DOHH2 (cell line): ENCODE results near the gene SLC44A2.

ENCODE experiments used
- H3F3A ChIP-seq: fragments of 200-600 bp; sonication (generic), shearing (Covaris generic); 2 replicates; pipeline ENCODE4 v1.6.0; 2016; ENCODE audit warnings: antibody characterized with exemption, mild to moderate bottlenecking; ENCODE audit not compliant: control insufficient read depth, insufficient read depth
- H3K27ac ChIP-seq: fragments of 200-600 bp; sonication (generic); 2 replicates; pipeline ENCODE4 v1.5.1; 2014; ENCODE audit warnings: low read depth, mild to moderate bottlenecking, low read length, moderate library complexity
- H3K27me3 ChIP-seq: fragments of 200-600 bp; sonication (generic); 2 replicates; pipeline ENCODE4 v1.6.1; 2014; ENCODE audit warnings: mild to moderate bottlenecking, low read length, mixed read lengths; ENCODE audit not compliant: control insufficient read depth
- H3K36me3 ChIP-seq: fragments of 200-600 bp; sonication (generic); 2 replicates; pipeline ENCODE4 v1.6.1; 2014; ENCODE audit warnings: mild to moderate bottlenecking, low read length, moderate library complexity, mixed read lengths; ENCODE audit not compliant: control insufficient read depth
- H3K4me1 ChIP-seq: fragments of 200-600 bp; sonication (generic); 2 replicates; pipeline ENCODE4 v1.6.1; 2014; ENCODE audit warnings: mild to moderate bottlenecking, low read length, mixed read lengths; ENCODE audit not compliant: control insufficient read depth
- H3K4me2 ChIP-seq: fragments of 200-600 bp; sonication (generic); 2 replicates; pipeline ENCODE4 v1.6.0; 2014; ENCODE audit warnings: mild to moderate bottlenecking, low read length, moderate library complexity
- H3K4me3 ChIP-seq: fragments of 200-600 bp; sonication (generic); 2 replicates; pipeline ENCODE4 v1.5.1; 2014; ENCODE audit warnings: mild to moderate bottlenecking, low read length, mixed read lengths
- H3K79me2 ChIP-seq: fragments of 200-600 bp; sonication (generic); 2 replicates; pipeline ENCODE4 v1.6.1; 2014; ENCODE audit warnings: mild to moderate bottlenecking, low read length, mixed read lengths; ENCODE audit not compliant: control insufficient read depth
- H3K9me2 ChIP-seq: fragments of 200-600 bp; sonication (generic); replicated peaks from 2 replicates; pipeline ENCODE4 v1.6.1; 2014; ENCODE audit warnings: mild to moderate bottlenecking, low read length, mixed read lengths; ENCODE audit not compliant: control insufficient read depth
- H3K9me3 ChIP-seq: fragments of 200-600 bp; sonication (generic); 2 replicates; pipeline ENCODE4 v1.6.1; 2014; ENCODE audit warnings: antibody characterized with exemption, low read length, mixed read lengths; ENCODE audit not compliant: control insufficient read depth, insufficient read depth
- H4K20me1 ChIP-seq: fragments of 200-600 bp; sonication (generic); 2 replicates; pipeline ENCODE4 v1.6.0; 2014; ENCODE audit warnings: low read depth, mild to moderate bottlenecking, antibody characterized with exemption, low read length, moderate library complexity; ENCODE audit not compliant: control insufficient read depth, insufficient read depth
- CTCF ChIP-seq: fragments of 200-600 bp; sonication (generic); IDR thresholded peaks from one replicate; pipeline ENCODE4 v1.5.1; 2014; ENCODE audit warnings: antibody characterized with exemption, mild to moderate bottlenecking, low read depth, low read length; ENCODE audit not compliant: poor library complexity, severe bottlenecking
- EZH2phosphoT487 ChIP-seq: fragments of 200-600 bp; sonication (generic); IDR thresholded peaks from 2 replicates; pipeline ENCODE4 v1.6.1; 2017; ENCODE audit warnings: borderline replicate concordance, mild to moderate bottlenecking, antibody characterized with exemption, low read length, moderate library complexity, mixed read lengths

Gene SLC44A2

GRCh38 chr19:10602330-10603083, 22.8 kb upstream of the SLC44A2 start:
- Histone ChIP-seq H4K20me1 (no peaks in the 10 kb centered on the region), H3K36me3 (peaks cover 12% of the 10 kb centered on the region; the same call in 1 of the 2 replicates), H3F3A (peaks cover 18% of the 10 kb centered on the region), H3K4me2 (peak overlapping the region; percentile 89), H3K4me3 (peak overlapping the region; percentile 93), H3K27me3 (peaks cover 15% of the 10 kb centered on the region), H3K27ac (peak overlapping the region; percentile 94), H3K79me2 (peaks cover 49% of the 10 kb centered on the region), H3K9me2 (no peaks in the 10 kb centered on the region), H3K4me1 (peaks cover 24% of the 10 kb centered on the region), H3K9me3 (no peaks in the 10 kb centered on the region)
- TF ChIP-seq EZH2phosphoT487 (no peak), CTCF (no peak)

GRCh38 chr19:10603084-10603872, 22.1 kb upstream of the SLC44A2 start:
- H3K9me3 ChIP-seq: no peaks in the 10 kb centered on the region
- no peaks in the 10 kb centered on the region for H4K20me1 ChIP-seq
- peaks cover 12% of the 10 kb centered on the region; the same call in 1 of the 2 replicates for H3K36me3 ChIP-seq
- TF ChIP-seq EZH2phosphoT487: no peak
- TF ChIP-seq CTCF: no peak
- H3F3A ChIP-seq: peaks cover 12% of the 10 kb centered on the region
- H3K9me2 ChIP-seq: no peaks in the 10 kb centered on the region
- peak overlapping the region; percentile 89 for H3K4me2 ChIP-seq
- peaks cover 13% of the 10 kb centered on the region for H3K27me3 ChIP-seq
- peaks cover 52% of the 10 kb centered on the region for H3K79me2 ChIP-seq
- peak overlapping the region; percentile 93 for H3K4me3 ChIP-seq
- H3K4me1 ChIP-seq: peaks cover 24% of the 10 kb centered on the region
- H3K27ac ChIP-seq: peak overlapping the region; percentile 94

- TF ChIP-seq CTCF (no peak), EZH2phosphoT487 (no peak)
- peak overlapping the region; percentile 94 for H3K27ac ChIP-seq
- H3K79me2 ChIP-seq: peaks cover 56% of the 10 kb centered on the region
- H3K4me2 ChIP-seq: peak overlapping the region; percentile 89
- H3K9me2 ChIP-seq: no peaks in the 10 kb centered on the region
- H4K20me1 ChIP-seq: no peaks in the 10 kb centered on the region
- H3K4me1 ChIP-seq: peaks cover 24% of the 10 kb centered on the region
- H3K4me3 ChIP-seq: peak overlapping the region; percentile 93
- peaks cover 12% of the 10 kb centered on the region for H3F3A ChIP-seq
- peaks cover 12% of the 10 kb centered on the region; the same call in 1 of the 2 replicates for H3K36me3 ChIP-seq
- peaks cover 13% of the 10 kb centered on the region for H3K27me3 ChIP-seq
- no peaks in the 10 kb centered on the region for H3K9me3 ChIP-seq
These were observed 21.4 kb upstream of the SLC44A2 start for GRCh38 chr19:10603873-10604459.
